ENCODE data around the gene ERF. TPM values are rescaled to one million over a fixed set of nuclear protein-coding genes. Genes with fewer than 3 reads are reported as not detected.

The ERF gene
- total RNA-seq, 1 experiment from 2014 or later, result 35.1 TPM

GRCh38 chr19:42198676-42199439, 56.1 kb downstream of the ERF start:
- Histone ChIP-seq H3K4me1 (no peaks in the 10 kb centered on the region), H3K36me3 (peaks cover 6% of the 10 kb centered on the region; the same call in 1 of the 2 replicates), H3K27ac (no peak overlapping the region), H3K4me3 (no peak overlapping the region), H3K9me3 (replicated peaks) (no peaks in the 10 kb centered on the region), H3K27me3 (no peaks in the 10 kb centered on the region)
- DNase-seq, result no peak

Other genes starting within 250 kb of the ERF start
- 10.3 and 10.5 TPM in 2 replicates for gene GRIK5, start 184.9 kb downstream of the ERF start, total RNA-seq (2014; rRNA removed; shearing (Covaris generic))
- gene ZNF574, start 179.0 kb downstream of the ERF start, total RNA-seq (2014; rRNA removed; shearing (Covaris generic)), result 31.1 and 31.5 TPM in 2 replicates
- 0.10 and 0.16 TPM in 2 replicates for gene POU2F2, start 122.7 kb downstream of the ERF start, total RNA-seq (2014; rRNA removed; shearing (Covaris generic))
- gene DEDD2, start 37.5 kb downstream of the ERF start, total RNA-seq (2014; rRNA removed; shearing (Covaris generic)), result 16.2 and 18.0 TPM in 2 replicates
- 9.2 and 10.7 TPM in 2 replicates for gene ZNF526, start 34.8 kb downstream of the ERF start, total RNA-seq (2014; rRNA removed; shearing (Covaris generic))
- gene GSK3A, start 12.5 kb downstream of the ERF start, total RNA-seq (2014; rRNA removed; shearing (Covaris generic)), result 34.9 and 37.1 TPM in 2 replicates
- gene CIC, start 14.1 kb upstream of the ERF start, total RNA-seq (2014; rRNA removed; shearing (Covaris generic)), result 19.1 and 21.5 TPM in 2 replicates
- 0.73 and 1.9 TPM in 2 replicates for gene PRR19, start 47.0 kb upstream of the ERF start, total RNA-seq (2014; rRNA removed; shearing (Covaris generic))
- gene PAFAH1B3, start 47.5 kb upstream of the ERF start, total RNA-seq (2014; rRNA removed; shearing (Covaris generic)), result 62.5 and 65.6 TPM in 2 replicates
- gene TMEM145, start 58.2 kb upstream of the ERF start, total RNA-seq (2014; rRNA removed; shearing (Covaris generic)), result 0.85 TPM in 1 of 2 replicates, not detected in the other
- 18.9 and 19.9 TPM in 2 replicates for gene MEGF8, start 70.5 kb upstream of the ERF start, total RNA-seq (2014; rRNA removed; shearing (Covaris generic))
- not detected in 2 replicates for gene CNFN, start 135.2 kb upstream of the ERF start, total RNA-seq (2014; rRNA removed; shearing (Covaris generic))
- gene LIPE, start 172.3 kb upstream of the ERF start, total RNA-seq (2014; rRNA removed; shearing (Covaris generic)), result not detected in 2 replicates
- gene CXCL17, start 187.8 kb upstream of the ERF start, total RNA-seq (2014; rRNA removed; shearing (Covaris generic)), result not detected in 2 replicates

Measured in SJCRH30 (cell line).